ENCODE data around the gene ALDH1L1.

Gene ALDH1L1

GRCh38 chr3:126180477-126181397 is at the start of gene ALDH1L1:
TSS of gene ALDH1L1 (minus strand) at chr3:126180586. CDS start at chr3:126160979, 19,607 bp downstream.
- DNase-seq, result peak in 54 of 58 donors; percentile 21 to 97 (median 82)

- peak in 1 of 58 donors; percentile 40 for DNase-seq
Measured at GRCh38 chr3:126226374-126226773, 46.0 kb upstream of the ALDH1L1 start.

- no peak for DNase-seq
Measured at GRCh38 chr3:126216416-126216815, 36.0 kb upstream of the ALDH1L1 start.

GRCh38 chr3:126213379-126214028 is 33.1 kb upstream of the ALDH1L1 start:
- no peak for DNase-seq

- peak in 30 of 58 donors; percentile 9 to 64 (median 21) for DNase-seq
Measured at GRCh38 chr3:126212620-126213378, 32.4 kb upstream of the ALDH1L1 start.

GRCh38 chr3:126212250-126212619 is 31.8 kb upstream of the ALDH1L1 start:
- no peak for DNase-seq

DNA sequence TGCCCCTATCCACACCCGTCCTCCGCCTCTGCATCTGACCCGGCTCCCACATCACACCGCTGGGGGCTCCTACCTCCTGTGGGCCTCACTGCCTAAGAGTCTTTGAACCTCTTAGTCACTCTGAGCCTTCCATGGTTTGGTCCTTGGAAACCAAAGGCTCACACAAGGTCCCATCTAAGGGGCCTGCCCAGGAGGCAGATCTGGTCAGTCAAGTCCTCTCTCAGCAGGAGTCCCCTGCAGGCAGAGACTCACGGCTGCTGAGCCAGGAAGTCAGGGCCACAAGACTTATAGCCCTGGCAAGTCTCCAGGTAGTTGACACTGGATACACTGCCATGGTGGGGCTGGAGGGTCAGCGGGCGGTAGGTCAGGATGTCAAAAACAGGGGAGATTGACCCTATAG is 31.2 kb upstream of the ALDH1L1 start:
- no peak for DNase-seq

DNA sequence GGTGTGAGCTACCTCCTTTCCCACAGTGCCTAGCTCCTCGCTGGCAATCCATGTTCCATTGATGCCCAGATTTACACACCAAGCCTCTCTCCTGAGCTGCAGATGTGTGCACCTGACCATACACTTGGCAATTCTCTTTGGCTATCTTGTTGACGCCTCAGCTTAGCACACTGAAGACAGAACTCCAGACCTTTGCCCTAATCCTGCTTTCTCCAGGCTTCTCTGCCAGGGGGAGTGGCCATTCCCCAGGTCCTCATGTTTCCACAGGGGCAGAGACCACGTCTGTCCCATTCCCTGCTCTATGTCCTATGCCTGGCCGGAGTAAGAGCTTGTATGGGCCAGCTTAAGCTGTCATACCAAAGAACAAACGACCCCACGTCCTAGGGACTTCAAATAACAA is 30.2 kb upstream of the ALDH1L1 start:
- no peak for DNase-seq

DNA sequence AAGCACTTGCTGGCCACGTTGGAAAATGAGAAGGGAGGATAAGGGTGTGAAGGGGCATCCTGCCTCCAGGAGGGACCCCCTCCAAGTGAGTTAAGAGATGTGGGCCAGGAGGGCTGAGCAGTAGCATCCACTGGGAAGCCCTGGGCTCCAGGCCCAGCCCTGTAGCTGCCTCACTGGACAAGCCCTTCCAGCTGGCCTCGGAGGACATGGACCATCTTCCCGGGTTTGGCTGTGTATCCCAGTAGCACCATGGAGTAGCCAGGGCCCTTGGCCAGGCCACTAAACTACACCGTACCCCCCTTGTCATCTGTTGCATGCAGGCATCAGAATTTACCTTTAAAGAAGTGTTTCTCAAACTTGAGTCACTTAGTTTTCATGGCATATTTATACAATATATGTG is 29.4 kb upstream of the ALDH1L1 start:
- DNase-seq, result no peak

- DNase-seq, result peak in 34 of 58 donors; percentile 13 to 71 (median 36)
Measured at GRCh38 chr3:126208606-126209256, 28.3 kb upstream of the ALDH1L1 start.

DNA sequence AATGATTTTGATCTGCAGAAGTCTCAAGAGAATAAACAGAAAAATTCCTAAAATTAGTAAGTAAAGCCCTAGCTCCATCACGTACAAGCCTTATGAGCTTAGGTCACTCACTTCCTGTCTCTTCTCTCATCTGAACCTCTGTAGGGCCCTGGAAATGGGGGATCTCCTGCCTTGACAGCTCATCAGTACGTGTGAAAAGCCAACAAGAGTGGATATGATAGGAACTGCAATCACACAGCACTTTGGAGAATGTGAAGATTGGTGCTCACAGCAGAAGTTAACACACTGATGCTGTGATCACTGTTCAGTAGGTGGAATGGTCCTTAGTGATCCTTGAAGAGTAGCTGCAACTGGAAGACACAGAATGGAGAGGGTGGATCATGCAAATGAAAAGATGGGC is 27.8 kb upstream of the ALDH1L1 start:
- DNase-seq, result no peak

- no peak for DNase-seq
Measured at GRCh38 chr3:126207166-126207565, 26.8 kb upstream of the ALDH1L1 start.

- no peak for DNase-seq
Measured at GRCh38 chr3:126205717-126206655, 25.6 kb upstream of the ALDH1L1 start.

DNA sequence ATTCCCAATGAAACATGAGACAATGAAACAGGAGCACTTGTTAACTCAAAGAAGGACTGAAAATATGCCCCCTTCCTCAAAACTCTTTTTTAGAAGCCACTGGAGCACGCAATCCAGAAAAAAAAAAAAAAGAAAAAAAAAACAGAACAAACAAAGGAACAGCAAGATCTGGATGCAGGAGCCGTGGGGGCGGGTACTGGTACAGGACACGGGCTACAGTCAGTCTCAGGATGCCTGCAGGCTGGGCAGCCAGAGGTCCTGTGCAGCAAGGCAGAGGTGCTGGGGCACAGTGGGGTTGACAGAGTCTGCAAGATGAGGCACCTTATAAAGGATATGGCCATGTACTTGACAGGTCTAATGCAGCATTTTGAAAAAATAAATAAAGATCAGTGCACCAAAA is 22.3 kb upstream of the ALDH1L1 start:
- no peak for DNase-seq

- peak in 1 of 58 donors; percentile 7 for DNase-seq
Measured at GRCh38 chr3:126202276-126202675, 21.9 kb upstream of the ALDH1L1 start.

DNA sequence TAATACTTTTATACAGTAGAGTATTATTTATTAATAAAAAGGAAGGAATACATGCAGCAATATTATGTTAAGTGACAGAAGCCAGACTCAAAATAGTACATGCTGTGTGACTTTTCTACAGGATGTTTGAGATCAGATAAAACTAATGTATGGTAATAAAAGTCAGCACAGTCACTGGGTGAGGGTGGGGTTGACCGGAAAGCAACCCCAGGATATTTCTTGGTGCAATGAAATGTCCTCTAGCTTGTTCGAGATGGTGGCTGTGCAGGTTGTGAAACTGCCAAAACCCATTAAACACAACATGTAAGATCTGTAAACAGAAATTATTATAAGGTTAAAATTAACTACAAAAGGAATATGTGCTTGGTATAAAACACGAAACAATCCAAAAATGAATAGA is 20.8 kb upstream of the ALDH1L1 start:
- no peak for DNase-seq

DNA sequence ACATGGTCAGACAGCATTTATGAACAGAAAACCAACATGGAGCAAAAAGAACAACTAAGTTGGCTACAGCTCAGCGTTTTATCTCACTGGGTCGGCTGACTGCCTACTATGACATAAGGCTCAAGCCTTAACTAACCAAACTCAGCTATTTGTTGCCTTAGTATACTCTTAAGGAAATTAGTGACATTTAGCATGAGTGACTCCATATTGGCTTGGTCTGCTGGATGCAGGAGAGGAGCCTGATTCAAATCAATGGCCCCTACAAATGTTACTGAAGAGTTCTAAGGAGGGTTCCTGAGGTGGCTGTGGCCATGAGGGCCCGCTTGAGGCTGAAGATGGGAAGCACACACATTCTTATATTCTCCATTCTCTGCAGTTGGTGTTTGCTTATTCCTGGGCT is 20.1 kb upstream of the ALDH1L1 start:
- DNase-seq, result no peak

DNA sequence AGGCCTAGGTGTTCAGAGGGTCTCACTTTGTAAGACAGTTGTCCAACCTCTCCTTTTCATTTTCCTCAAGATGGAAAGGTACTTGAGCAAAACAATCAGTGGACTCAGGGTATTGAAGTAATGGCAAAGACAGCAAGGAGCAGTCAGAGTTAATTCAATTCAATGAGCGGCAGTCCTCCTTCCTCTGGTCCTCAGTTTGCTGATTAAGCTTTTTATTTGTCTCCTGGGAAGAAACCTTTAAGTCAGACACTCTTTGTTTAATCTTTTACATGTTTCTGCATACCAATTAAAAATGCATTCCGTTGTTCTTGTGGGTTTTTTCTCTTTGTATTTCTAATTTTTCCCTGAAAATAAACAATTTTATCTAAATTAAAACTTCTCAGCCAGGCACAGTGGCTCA is 18.9 kb upstream of the ALDH1L1 start:
- no peak for DNase-seq

DNA sequence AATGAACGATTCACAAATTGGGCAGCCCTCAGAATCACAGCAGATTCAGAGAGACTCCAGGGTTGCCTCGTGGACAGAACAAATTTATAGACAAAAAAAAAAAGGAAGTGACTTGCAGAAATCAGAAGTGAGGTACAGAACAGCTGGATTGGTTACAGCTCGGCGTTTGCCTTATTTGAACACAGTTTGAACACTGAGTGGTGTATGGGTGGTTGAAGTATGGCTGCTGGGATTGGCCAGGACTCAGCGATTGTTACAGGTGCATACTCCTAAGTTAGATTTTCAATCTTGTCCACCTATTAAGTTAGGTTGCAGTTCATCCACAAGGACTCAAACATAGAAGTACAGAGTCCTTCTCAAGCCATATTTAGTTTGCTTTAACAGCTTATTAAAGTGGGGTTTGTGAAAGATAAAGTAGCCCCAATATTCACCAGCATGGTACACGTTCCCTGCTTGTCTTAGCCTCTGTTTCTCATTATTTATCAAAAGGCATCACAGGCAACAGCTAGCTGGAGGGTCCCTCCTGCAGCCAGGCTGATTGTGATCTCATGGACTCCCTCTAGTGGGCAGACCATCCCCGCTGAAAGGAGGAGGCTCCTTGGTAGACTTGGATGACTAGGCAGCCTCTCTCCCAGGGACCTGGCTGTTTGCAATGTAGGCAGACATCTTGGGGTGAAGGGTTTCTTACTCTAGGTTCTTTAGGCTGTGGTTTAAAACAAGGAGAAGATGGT is 17.6 kb upstream of the ALDH1L1 start:
- DNase-seq, result peak in 28 of 58 donors; percentile 6 to 56 (median 28)
